HG03103 (cell line): ENCODE measurements around the gene GNAZ.

ENCODE experiments used
- ATAC-seq: cut with Tn5 transposase; IDR thresholded peaks from one replicate; pipeline ENCODE4 v1.9.1; 2021; ENCODE audit warnings: low read depth; ENCODE audit not compliant: unreplicated experiment

GNAZ gene

GRCh38 chr22:23166841-23167616, 96.7 kb downstream of the GNAZ start:
- no peak for ATAC-seq

- ATAC-seq: no peak
Observed at GRCh38 chr22:23168391-23169042, 98.2 kb downstream of the GNAZ start.

GRCh38 chr22:23169043-23169406, 98.7 kb downstream of the GNAZ start:
- ATAC-seq: no peak
